Peyer's patch (tissue), 4 donors: ENCODE data around the gene ZNF845.

ENCODE experiments used
- CTCF ChIP-seq, 6 experiments: fragments of 450-650 bp in 4 of 6; fragments of 200-600 bp in 2 of 6; sonication (generic) in 1 of 6; IDR thresholded peaks; one replicate each; pipeline ENCODE4 v1.5.1; 2017 to 2019; ENCODE audit warnings: antibody characterized with exemption in 6 of 6, mild to moderate bottlenecking in 3 of 6, moderate library complexity in 1 of 6
- POLR2A ChIP-seq, 2 donors: fragments of 450-650 bp; IDR thresholded peaks; one replicate each; pipeline ENCODE4 v1.5.1; 2017; ENCODE audit warnings: antibody characterized with exemption in 2 of 2, mild to moderate bottlenecking in 2 of 2, moderate library complexity in 2 of 2

GRCh38 chr19:53328967-53329366 is 4.6 kb upstream of the ZNF845 start:
- no peak for TF ChIP-seq CTCF (IDR thresholded peaks at IDR 0.05)
- no peak for TF ChIP-seq POLR2A (IDR thresholded peaks at IDR 0.05)
